Ishikawa (cell line): ENCODE results near the gene CSF3R.

Source experiments
- EGR1 ChIP-seq: IDR thresholded peaks from 2 replicates; pipeline ENCODE4 v1.6.1; 2012
- EP300 ChIP-seq: IDR thresholded peaks from 2 replicates; pipeline ENCODE4 v1.6.1; 2012; ENCODE audit warnings: borderline replicate concordance
- NFIC ChIP-seq: IDR thresholded peaks from 2 replicates; pipeline ENCODE4 v1.6.1; 2012
- RAD21 ChIP-seq: IDR thresholded peaks from 2 replicates; pipeline ENCODE4 v1.6.1; 2012; ENCODE audit warnings: low read depth
- REST ChIP-seq: IDR thresholded peaks from 2 replicates; pipeline ENCODE4 v1.6.1; 2012; ENCODE audit warnings: low read depth, mild to moderate bottlenecking
- TAF1 ChIP-seq: IDR thresholded peaks from 2 replicates; pipeline ENCODE4 v1.6.1; 2012; ENCODE audit warnings: low read depth, mild to moderate bottlenecking
- YY1 ChIP-seq: IDR thresholded peaks from 2 replicates; pipeline ENCODE4 v1.6.1; 2012; ENCODE audit warnings: low read depth

DNA sequence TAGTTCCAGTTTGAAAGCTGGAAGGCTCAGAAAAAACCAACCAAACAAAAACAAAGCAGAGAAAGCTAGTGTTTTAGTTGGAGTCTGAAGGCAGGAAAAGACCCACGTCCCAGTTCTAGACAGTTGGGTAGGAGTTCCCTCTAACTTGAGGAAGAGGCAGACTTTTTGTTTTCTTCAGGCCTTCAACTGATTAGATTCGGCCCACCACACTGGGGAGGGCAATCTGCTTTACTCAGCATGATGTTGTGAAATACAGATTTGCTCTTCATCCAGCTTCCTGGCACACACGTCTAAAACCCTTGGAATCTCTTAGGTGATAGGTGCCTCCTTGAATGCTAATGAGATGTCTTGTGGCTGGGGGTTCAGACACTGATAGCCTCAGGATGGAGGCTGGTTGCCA, 49.1 kb upstream of the CSF3R start:
- TF ChIP-seq REST (no peak), RAD21 (no peak), EGR1 (no peak), EP300 (no peak), NFIC (no peak), YY1 (no peak), TAF1 (no peak)
